HPDE6-E6E7 (cell line): ENCODE data around the gene FOXL2.

ENCODE experiments used
- DNase-seq: peaks from one replicate; pipeline ENCODE4 v3.0.0; 2011; ENCODE audit warnings: missing footprints; ENCODE audit errors: extremely low spot score

The FOXL2 gene

GRCh38 chr3:138946663-138947494, at the start of gene FOXL2, which contains the start of gene FOXL2NB:
FOXL2 (minus strand) TSS chr3:138947137; CDS start chr3:138946722, 415 bp downstream.
FOXL2NB (plus strand) TSS chr3:138947217; CDS start chr3:138947365, 148 bp downstream.
- no peak for DNase-seq

GRCh38 chr3:138995706-138996105, 48.8 kb upstream of the FOXL2 start:
- no peak for DNase-seq

GRCh38 chr3:138987181-138987580, 40.2 kb upstream of the FOXL2 start:
- DNase-seq = no peak

- no peak for DNase-seq
These were observed 39.0 kb upstream of the FOXL2 start for GRCh38 chr3:138985932-138986331.

GRCh38 chr3:138984816-138985215, 37.9 kb upstream of the FOXL2 start:
- no peak for DNase-seq

- no peak for DNase-seq
These were observed 29.1 kb upstream of the FOXL2 start for GRCh38 chr3:138976047-138976446.

- DNase-seq = no peak
These were observed 28.4 kb upstream of the FOXL2 start for GRCh38 chr3:138975351-138975750.

GRCh38 chr3:138974462-138974861, 27.5 kb upstream of the FOXL2 start:
- no peak for DNase-seq

GRCh38 chr3:138972941-138973340, 26.0 kb upstream of the FOXL2 start:
- no peak for DNase-seq

GRCh38 chr3:138971766-138972320, 24.9 kb upstream of the FOXL2 start:
- DNase-seq = no peak

GRCh38 chr3:138964923-138965322, 18.0 kb upstream of the FOXL2 start:
- DNase-seq = no peak

- DNase-seq = no peak
These were observed 17.3 kb upstream of the FOXL2 start for GRCh38 chr3:138964264-138964663.

GRCh38 chr3:138962854-138963560, 16.1 kb upstream of the FOXL2 start:
- no peak for DNase-seq

GRCh38 chr3:138960417-138960852, 13.5 kb upstream of the FOXL2 start:
- DNase-seq = no peak

GRCh38 chr3:138950701-138951100, 3.8 kb upstream of the FOXL2 start:
- no peak for DNase-seq

GRCh38 chr3:138950006-138950644, 3.2 kb upstream of the FOXL2 start:
- DNase-seq = no peak

- no peak for DNase-seq
These were observed 2.6 kb upstream of the FOXL2 start for GRCh38 chr3:138949445-138950005.

- DNase-seq = no peak
These were observed 2.1 kb upstream of the FOXL2 start for GRCh38 chr3:138949002-138949418.

- no peak for DNase-seq
These were observed 1.5 kb upstream of the FOXL2 start for GRCh38 chr3:138948371-138949001.

- no peak for DNase-seq
These were observed 671 bp upstream of the FOXL2 start for GRCh38 chr3:138947495-138948121.
